Ovary (tissue), 9 donors: ENCODE measurements around the gene UNC13C. TPM values are rescaled to one million over a fixed set of nuclear protein-coding genes. Genes with fewer than 3 reads are reported as not detected.

Source experiments
- DNase-seq, 5 donors: peaks; one replicate each; pipeline ENCODE4 v3.0.0-alpha.2; 2019 to 2020
- H3K27ac ChIP-seq, 2 donors: fragments of 200-600 bp; one replicate each; pipeline versions ENCODE4 v1.5.1 to v1.8.0; 2019 to 2022
- H3K27me3 ChIP-seq: fragments of 200-600 bp; one replicate; pipeline ENCODE4 v1.8.0; 2022
- H3K36me3 ChIP-seq: fragments of 200-600 bp; sonication (generic); one replicate; pipeline ENCODE4 v1.5.1; 2019
- H3K4me1 ChIP-seq: one replicate; pipeline ENCODE4 v1.8.1; 2013; ENCODE audit warnings: mild to moderate bottlenecking, moderate library complexity; ENCODE audit not compliant: insufficient read depth
- H3K4me3 ChIP-seq: fragments of 200-600 bp; sonication (generic); one replicate; pipeline ENCODE4 v1.5.1; 2017
- H3K9me3 ChIP-seq, 2 donors: fragments of 200-600 bp in 1 of 2; sonication (generic) in 1 of 2; one replicate each; pipeline versions ENCODE4 v1.5.1 to v1.8.1; 2013 to 2019; ENCODE audit warnings: mild to moderate bottlenecking in 1 of 2, moderate library complexity in 1 of 2
- EP300 ChIP-seq: sonication (generic); formaldehyde crosslinking; IDR thresholded peaks from one replicate; pipeline ENCODE4 v1.6.1; 2017; ENCODE audit warnings: antibody characterized with exemption
- POLR2A ChIP-seq: fragments of 450-650 bp; IDR thresholded peaks from one replicate; pipeline ENCODE4 v1.6.1; 2017; ENCODE audit warnings: antibody characterized with exemption, mild to moderate bottlenecking, moderate library complexity
- WGBS, 3 donors: extraction: QIAGEN DNeasy Blood & Tissue Kit in 1 of 3; methylation state at CpG; one replicate each; pipeline versions ENCODE4 v1.1.5 to v1.1.7; 2013 to 2017; 5-methylcytosine and 5-hydroxymethylcytosine counted together
- intact Hi-C, 4 donors: fragments of 100-400 bp; cut with DNase I; formaldehyde crosslinking; loops; one replicate each; pipeline versions ENCODE4 v1.11.0 to v1.15.1; 2022 to 2023
- polyA plus RNA-seq, 2 donors: library from polyadenylated mRNA; stranded (reverse); fragments of 200-250 nt in 1 of 2; fragments of 350-450 nt in 1 of 2; fragmentation: Illumina TruSeq in 1 of 2; extraction: RNeasy Lipid Tissue Mini Kit (QIAGEN cat#74804) in 1 of 2; gene quantifications; one replicate each; pipeline ENCODE4 v1.2.3, GENCODE V29; 2013 to 2014
- total RNA-seq, 7 donors: library from RNA; depleted of rRNA in 2 of 7; stranded (reverse); fragments of >200 nt in 2 of 7; fragmentation: NEBNext Ultra II Directional in 3 of 7; extraction: Animal tissue kit (Norgen Biotek cat#: 25700) in 3 of 7; gene quantifications; one replicate each; pipeline versions ENCODE4 v1.1.0 to v1.2.4, GENCODE V29; 2016 to 2023
- TF ChIP-seq, protein P1 (sequence below), 3 donors: fragments of 450-650 bp in 2 of 3; fragments of 200-600 bp in 1 of 3; IDR thresholded peaks; one replicate each; pipeline versions ENCODE4 v1.5.1 to v1.8.0; 2016 to 2022; ENCODE audit warnings: antibody characterized with exemption in 3 of 3, mild to moderate bottlenecking in 1 of 3
- donor health status: DM: no; HTN: no; CAD: no; lungs with moderate emphysema.
- donor health status: DM: no; HTN: no; CAD: no.
- donor health status: Bipolar disorder and iron deficiency.
- donor health status: DM: yes; HTN: yes; CAD: no.
- donor health status: DM: no; HTN: no; CAD: no.
- donor health status: DM: yes; HTN: yes; CAD: no.

UNC13C gene
- total and polyA plus RNA-seq, 9 donors: 0.05 to 2.1 (median 1.3) TPM

DNA sequence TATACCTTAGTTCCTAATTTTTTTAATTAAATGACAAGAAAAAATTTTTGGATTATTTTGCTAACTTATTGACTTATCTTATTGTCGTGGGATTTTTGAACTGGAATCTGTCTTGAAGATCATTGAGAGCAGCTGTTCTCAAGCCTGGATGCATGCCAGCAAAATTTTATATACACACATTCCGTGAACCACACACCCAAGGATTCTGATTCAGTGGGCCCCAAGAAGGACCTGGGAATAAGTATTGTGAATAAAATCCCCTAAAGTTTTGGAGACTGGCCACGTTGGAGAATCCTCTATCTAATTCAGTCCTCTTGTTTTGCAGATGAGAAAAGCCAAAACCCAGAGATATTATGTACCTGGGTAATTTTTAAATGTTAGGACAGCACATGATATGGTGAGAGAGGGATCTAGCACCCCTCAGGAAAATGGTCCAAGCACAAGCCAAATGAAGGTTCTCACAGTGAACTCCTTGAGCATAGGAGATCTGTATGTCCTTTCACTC is 55.2 kb downstream of the UNC13C start:
- no peaks in the 10 kb centered on the region for H3K9me3 ChIP-seq
- WGBS, 3 donors: 42 to 50% (median 48%) methylated on average over 3 of the region's 3 CpGs
- no peaks in the 10 kb centered on the region for H3K27me3 ChIP-seq
- no peak overlapping the region for H3K27ac ChIP-seq
- H3K4me1 ChIP-seq: no peaks in the 10 kb centered on the region
- intact Hi-C loops: no loop called here
- H3K4me3 ChIP-seq: no peak overlapping the region
- no peak for DNase-seq
- no peaks in the 10 kb centered on the region for H3K36me3 ChIP-seq
- no peak for TF ChIP-seq EP300
- TF ChIP-seq, protein P1, sequence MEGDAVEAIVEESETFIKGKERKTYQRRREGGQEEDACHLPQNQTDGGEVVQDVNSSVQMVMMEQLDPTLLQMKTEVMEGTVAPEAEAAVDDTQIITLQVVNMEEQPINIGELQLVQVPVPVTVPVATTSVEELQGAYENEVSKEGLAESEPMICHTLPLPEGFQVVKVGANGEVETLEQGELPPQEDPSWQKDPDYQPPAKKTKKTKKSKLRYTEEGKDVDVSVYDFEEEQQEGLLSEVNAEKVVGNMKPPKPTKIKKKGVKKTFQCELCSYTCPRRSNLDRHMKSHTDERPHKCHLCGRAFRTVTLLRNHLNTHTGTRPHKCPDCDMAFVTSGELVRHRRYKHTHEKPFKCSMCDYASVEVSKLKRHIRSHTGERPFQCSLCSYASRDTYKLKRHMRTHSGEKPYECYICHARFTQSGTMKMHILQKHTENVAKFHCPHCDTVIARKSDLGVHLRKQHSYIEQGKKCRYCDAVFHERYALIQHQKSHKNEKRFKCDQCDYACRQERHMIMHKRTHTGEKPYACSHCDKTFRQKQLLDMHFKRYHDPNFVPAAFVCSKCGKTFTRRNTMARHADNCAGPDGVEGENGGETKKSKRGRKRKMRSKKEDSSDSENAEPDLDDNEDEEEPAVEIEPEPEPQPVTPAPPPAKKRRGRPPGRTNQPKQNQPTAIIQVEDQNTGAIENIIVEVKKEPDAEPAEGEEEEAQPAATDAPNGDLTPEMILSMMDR (IDR thresholded peaks at IDR 0.05): no peak
- TF ChIP-seq POLR2A: no peak

DNA sequence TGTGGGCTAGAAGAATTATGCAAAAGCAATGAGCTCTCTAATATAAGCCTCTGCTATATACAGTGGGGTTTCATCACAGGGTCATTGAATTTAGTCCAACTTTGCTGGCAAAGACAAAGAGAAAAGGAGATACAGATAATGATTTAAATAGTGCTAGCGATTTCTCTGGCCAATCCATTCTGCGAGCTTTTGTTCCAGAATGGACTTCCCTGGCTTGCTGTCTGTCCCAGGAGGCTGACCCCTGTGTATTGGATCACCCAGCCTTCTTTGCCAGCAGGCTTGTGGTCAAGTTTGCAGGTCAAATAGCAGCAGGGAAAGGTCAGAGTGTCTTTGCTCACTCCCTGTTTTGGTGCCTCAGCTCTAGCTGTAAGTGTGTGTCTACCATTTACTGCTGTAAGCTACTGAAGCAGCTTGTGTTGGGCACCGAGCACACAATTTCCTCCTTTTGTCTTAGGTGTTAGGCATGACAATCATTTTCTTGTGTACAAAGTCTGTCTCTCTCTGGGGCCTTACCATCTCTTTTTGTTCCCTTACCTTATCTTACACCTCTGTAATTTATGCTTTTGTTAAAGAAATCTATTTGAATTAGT is 55.7 kb downstream of the UNC13C start:
- intact Hi-C loops: no loop called here
- WGBS, 3 donors: 39 to 49% (median 46%) methylated on average over 3 of the region's 3 CpGs

DNA sequence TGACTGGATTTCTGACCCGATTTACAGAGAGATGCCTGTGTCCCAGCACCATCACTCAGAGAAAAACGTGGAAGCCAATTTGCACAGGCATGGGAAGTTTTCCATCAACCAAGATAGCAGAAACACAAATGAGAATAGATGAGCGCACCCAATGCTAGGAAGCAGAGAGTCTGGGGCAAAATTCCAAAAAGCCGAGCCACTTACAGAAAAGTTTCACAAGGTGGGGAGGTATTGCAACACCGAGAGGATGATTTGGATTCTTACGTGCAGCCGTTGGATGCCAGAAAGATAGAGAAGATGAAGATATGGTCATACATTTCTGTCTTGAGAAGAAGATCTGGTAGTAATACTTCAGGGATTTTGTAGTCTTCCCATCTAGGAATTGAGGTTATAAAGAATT is 57.4 kb downstream of the UNC13C start:
- 85 to 91% (median 89%) methylated on average over 7 of the region's 7 CpGs for WGBS, 3 donors
- TF ChIP-seq, protein P1 (IDR thresholded peaks at IDR 0.05): no peak
- TF ChIP-seq POLR2A (no peak), EP300 (no peak)
- Histone ChIP-seq H3K9me3 (no peaks in the 10 kb centered on the region), H3K27me3 (no peaks in the 10 kb centered on the region), H3K4me1 (no peaks in the 10 kb centered on the region), H3K27ac (no peak overlapping the region), H3K36me3 (no peaks in the 10 kb centered on the region), H3K4me3 (no peak overlapping the region)
- DNase-seq: no peak
- intact Hi-C loops: loop anchor here in 1 of 4 donors (5.0 kb wide), 1 partner anchor 48 kb away; no protein-coding TSS in a partner anchor

More for the DNA sequence above, 55.7 kb downstream of the UNC13C start:
- no peaks in the 10 kb centered on the region for H3K36me3 ChIP-seq
- no peak overlapping the region for H3K27ac ChIP-seq
- H3K27me3 ChIP-seq: no peaks in the 10 kb centered on the region
- TF ChIP-seq, protein P1 (IDR thresholded peaks at IDR 0.05): no peak
- TF ChIP-seq EP300 (no peak), POLR2A (no peak)
- H3K9me3 ChIP-seq: no peaks in the 10 kb centered on the region
- DNase-seq: no peak
- no peaks in the 10 kb centered on the region for H3K4me1 ChIP-seq
- no peak overlapping the region for H3K4me3 ChIP-seq

DNA sequence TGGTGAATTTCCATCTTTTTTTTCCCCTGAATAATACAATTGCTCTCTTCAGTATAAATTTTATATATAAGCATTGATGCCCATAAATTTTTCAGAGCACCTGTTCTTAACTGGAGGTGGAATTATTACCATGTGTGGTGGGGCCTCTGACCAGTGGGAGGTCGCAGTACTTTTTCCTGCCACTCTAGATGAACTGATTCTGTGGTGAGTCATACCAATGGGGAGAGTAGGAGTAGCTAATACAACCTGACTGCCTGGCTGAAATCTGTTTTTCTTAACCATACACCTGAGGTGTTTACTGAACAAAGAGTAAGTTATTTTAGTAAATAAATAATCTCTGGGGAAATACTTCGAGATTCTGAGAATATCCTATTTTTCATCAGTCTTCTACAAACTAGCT is 67.2 kb downstream of the UNC13C start:
- 55 to 80% (median 69%) methylated on average over 2 of the region's 2 CpGs for WGBS, 3 donors
- no peak overlapping the region for H3K4me3 ChIP-seq
- H3K27me3 ChIP-seq: no peaks in the 10 kb centered on the region
- DNase-seq: no peak
- intact Hi-C loops: no loop called here
- no peaks in the 10 kb centered on the region for H3K9me3 ChIP-seq
- TF ChIP-seq EP300: no peak
- TF ChIP-seq, protein P1 (IDR thresholded peaks at IDR 0.05): no peak
- TF ChIP-seq POLR2A: no peak
- H3K36me3 ChIP-seq: no peaks in the 10 kb centered on the region
- H3K4me1 ChIP-seq: no peaks in the 10 kb centered on the region
- H3K27ac ChIP-seq: no peak overlapping the region
